Spleen (tissue), 11 donors: ENCODE results near the gene SLC35D1. TPM values are rescaled to one million over a fixed set of nuclear protein-coding genes. Genes with fewer than 3 reads are reported as not detected.

ENCODE experiments used
- DNase-seq: peaks from one replicate; pipeline ENCODE4 v3.0.0-alpha.2; 2020
- H3K27ac ChIP-seq, 8 donors: fragments of 200-600 bp; sonication (generic) in 7 of 8; 1 replicate in 4 of 8; 2 replicates in 4 of 8; pipeline versions ENCODE4 v1.5.0 to v1.8.0; 2016 to 2021; ENCODE audit warnings: inconsistent platforms in 4 of 8, mild to moderate bottlenecking in 4 of 8, moderate library complexity in 1 of 8
- H3K27me3 ChIP-seq, 7 donors: fragments of 200-600 bp; sonication (generic) in 6 of 7; replicated peaks in 1 of 7; 1 replicate in 4 of 7; 2 replicates in 3 of 7; pipeline versions ENCODE4 v1.5.0 to v1.8.0; 2016 to 2021; ENCODE audit warnings: inconsistent platforms in 3 of 7, mild to moderate bottlenecking in 1 of 7
- H3K36me3 ChIP-seq, 6 donors: fragments of 200-600 bp; sonication (generic) in 5 of 6; 1 replicate in 4 of 6; 2 replicates in 2 of 6; pipeline versions ENCODE4 v1.5.0 to v1.8.0; 2016 to 2021; ENCODE audit warnings: inconsistent platforms in 2 of 6
- H3K4me1 ChIP-seq, 6 donors: fragments of 200-600 bp; sonication (generic) in 5 of 6; 1 replicate in 3 of 6; 2 replicates in 3 of 6; pipeline versions ENCODE4 v1.5.0 to v1.8.0; 2016 to 2021; ENCODE audit warnings: inconsistent platforms in 3 of 6
- H3K4me3 ChIP-seq, 8 donors: fragments of 200-600 bp; sonication (generic) in 7 of 8; 1 replicate in 4 of 8; 2 replicates in 4 of 8; pipeline versions ENCODE4 v1.5.0 to v1.8.0; 2016 to 2021; ENCODE audit warnings: inconsistent platforms in 4 of 8, mild to moderate bottlenecking in 4 of 8, moderate library complexity in 2 of 8
- H3K9me3 ChIP-seq, 8 donors: fragments of 200-600 bp; sonication (generic) in 7 of 8; 1 replicate in 4 of 8; 2 replicates in 4 of 8; pipeline versions ENCODE4 v1.5.0 to v1.8.0; 2016 to 2021; ENCODE audit warnings: inconsistent platforms in 4 of 8
- POLR2A ChIP-seq, 3 donors: fragments of 450-650 bp; IDR thresholded peaks; one replicate each; pipeline ENCODE4 v1.5.1; 2017; ENCODE audit warnings: antibody characterized with exemption in 3 of 3, mild to moderate bottlenecking in 1 of 3
- POLR2AphosphoS5 ChIP-seq, 3 donors: sonication (generic); formaldehyde crosslinking; IDR thresholded peaks; one replicate each; pipeline ENCODE4 v1.5.1; 2017; ENCODE audit warnings: antibody characterized with exemption in 3 of 3
- WGBS, 5 donors: extraction: QIAGEN DNeasy Blood & Tissue Kit in 3 of 5; methylation state at CpG; one replicate each; pipeline versions ENCODE4 v1.1.5 to v1.1.7; 2013 to 2018; 5-methylcytosine and 5-hydroxymethylcytosine counted together
- intact Hi-C: fragments of 100-400 bp; cut with DNase I; formaldehyde crosslinking; loops from one replicate; pipeline ENCODE4 v1.15.0; 2023; ENCODE audit warnings: low total_unique reads
- polyA plus RNA-seq, 3 donors: library from polyadenylated mRNA; stranded (reverse); fragments of 200-250 nt; gene quantifications; one replicate each; pipeline ENCODE4 v1.2.1, GENCODE V29; 2013
- total RNA-seq, 7 donors: library from RNA; depleted of rRNA in 3 of 7; stranded (reverse); fragments of >200 nt in 3 of 7; fragmentation: NEBNext Ultra II Directional in 4 of 7; extraction: Animal tissue kit (Norgen Biotek cat#: 25700) in 4 of 7; gene quantifications; one replicate each; pipeline versions ENCODE4 v1.1.0 to v1.2.1, GENCODE V29; 2016 to 2021
- TF ChIP-seq, protein P1 (sequence below), 11 experiments: fragments of 200-600 bp in 7 of 11; fragments of 450-650 bp in 4 of 11; sonication (generic) in 4 of 11; IDR thresholded peaks in 8 of 11; conservative IDR thresholded peaks in 3 of 11; 1 replicate in 7 of 11; 2 replicates in 4 of 11; pipeline versions ENCODE4 v1.4.0 to v1.8.0; 2016 to 2021; ENCODE audit warnings: antibody characterized with exemption in 11 of 11, inconsistent platforms in 4 of 11, mild to moderate bottlenecking in 1 of 11
- donor health status: healthy with polysubstance abuse.
- donor health status: DM: no; HTN: no; CAD: no; lungs with moderate emphysema.
- donor health status: DM: no; HTN: no; CAD: no.
- donor health status: Bipolar disorder and iron deficiency.
- donor health status: healthy.
- donor health status: DM: no; HTN: no; CAD: no.
- donor health status: DM: yes; HTN: yes; CAD: no.

The SLC35D1 gene
- total and polyA plus RNA-seq, 10 donors: 1.5 to 11.5 (median 7.9) TPM

- Histone ChIP-seq H3K4me1 (peaks cover 0 to 9% (median 0%) of the 10 kb centered on the region in 6 donors), H3K9me3 (no peaks in the 10 kb centered on the region), H3K36me3 (peaks cover 0 to 78% (median 17%) of the 10 kb centered on the region in 6 donors), H3K27ac (no peak overlapping the region), H3K4me3 (no peak overlapping the region), H3K27me3 (no peaks in the 10 kb centered on the region)
- intact Hi-C loops: no loop called here
- WGBS, 5 donors: 64 to 89% (median 79%) methylated on average over 1 of the region's 1 CpG
- TF ChIP-seq, protein P1, sequence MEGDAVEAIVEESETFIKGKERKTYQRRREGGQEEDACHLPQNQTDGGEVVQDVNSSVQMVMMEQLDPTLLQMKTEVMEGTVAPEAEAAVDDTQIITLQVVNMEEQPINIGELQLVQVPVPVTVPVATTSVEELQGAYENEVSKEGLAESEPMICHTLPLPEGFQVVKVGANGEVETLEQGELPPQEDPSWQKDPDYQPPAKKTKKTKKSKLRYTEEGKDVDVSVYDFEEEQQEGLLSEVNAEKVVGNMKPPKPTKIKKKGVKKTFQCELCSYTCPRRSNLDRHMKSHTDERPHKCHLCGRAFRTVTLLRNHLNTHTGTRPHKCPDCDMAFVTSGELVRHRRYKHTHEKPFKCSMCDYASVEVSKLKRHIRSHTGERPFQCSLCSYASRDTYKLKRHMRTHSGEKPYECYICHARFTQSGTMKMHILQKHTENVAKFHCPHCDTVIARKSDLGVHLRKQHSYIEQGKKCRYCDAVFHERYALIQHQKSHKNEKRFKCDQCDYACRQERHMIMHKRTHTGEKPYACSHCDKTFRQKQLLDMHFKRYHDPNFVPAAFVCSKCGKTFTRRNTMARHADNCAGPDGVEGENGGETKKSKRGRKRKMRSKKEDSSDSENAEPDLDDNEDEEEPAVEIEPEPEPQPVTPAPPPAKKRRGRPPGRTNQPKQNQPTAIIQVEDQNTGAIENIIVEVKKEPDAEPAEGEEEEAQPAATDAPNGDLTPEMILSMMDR (IDR thresholded peaks at IDR 0.05 in 8 of 11, conservative IDR thresholded peaks at IDR 0.05 in 3 of 11): no peak
- no peak for TF ChIP-seq POLR2AphosphoS5 (IDR thresholded peaks at IDR 0.05)
- TF ChIP-seq POLR2A (IDR thresholded peaks at IDR 0.05): no peak
- DNase-seq: no peak
Measured at GRCh38 chr1:67004176-67004575, 49.8 kb downstream of the SLC35D1 start.

DNA sequence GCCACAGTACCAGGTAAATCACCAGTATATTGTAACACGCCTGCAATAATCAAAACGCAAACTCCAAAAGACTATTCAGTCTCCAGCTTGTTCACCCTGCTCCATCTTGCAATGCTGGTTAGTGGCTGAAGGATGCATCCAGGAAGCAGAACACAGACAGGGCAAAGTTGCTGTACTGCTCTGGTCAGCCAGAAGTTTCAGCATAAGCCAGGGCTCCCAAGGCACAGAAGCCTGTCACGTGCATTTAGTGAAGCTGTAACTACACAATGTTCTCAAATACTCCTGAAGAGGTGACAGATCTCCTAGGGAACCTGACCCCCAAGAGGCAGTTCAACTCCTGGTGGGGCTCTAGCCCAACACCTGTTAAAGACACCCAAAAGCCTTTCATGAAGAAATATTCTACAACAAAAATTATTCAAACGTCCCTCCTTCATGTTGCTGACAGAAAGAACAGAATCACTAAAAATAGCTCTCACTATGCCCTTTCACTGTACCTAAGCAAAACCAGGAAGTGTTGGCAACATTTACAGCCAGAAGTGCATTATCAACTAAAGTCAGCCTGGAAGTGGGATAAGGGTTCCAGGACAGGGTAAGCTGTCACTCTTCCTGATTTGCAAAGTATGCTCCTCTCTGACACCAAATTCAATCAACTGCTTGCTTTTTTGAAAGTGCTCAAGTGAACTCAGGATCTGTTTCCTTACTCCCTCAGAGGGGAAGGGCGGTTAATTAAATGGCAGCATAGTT lies 52.1 kb downstream of the SLC35D1 start:
- H3K27ac ChIP-seq: peak overlapping the region in 1 of 8 donors; percentile 8
- no peaks in the 10 kb centered on the region for H3K9me3 ChIP-seq
- TF ChIP-seq POLR2AphosphoS5 (IDR thresholded peaks at IDR 0.05): no peak
- TF ChIP-seq, protein P1 (IDR thresholded peaks at IDR 0.05 in 8 of 11, conservative IDR thresholded peaks at IDR 0.05 in 3 of 11): no peak
- no peak for TF ChIP-seq POLR2A (IDR thresholded peaks at IDR 0.05)
- H3K36me3 ChIP-seq: peaks cover 0 to 64% (median 10%) of the 10 kb centered on the region in 6 donors
- 76 to 84% (median 80%) methylated on average over 5 of the region's 5 CpGs for WGBS, 5 donors
- no peak for DNase-seq
- peaks cover 0 to 13% (median 1%) of the 10 kb centered on the region in 6 donors for H3K4me1 ChIP-seq
- no peaks in the 10 kb centered on the region for H3K27me3 ChIP-seq
- no peak overlapping the region for H3K4me3 ChIP-seq
- intact Hi-C loops: no loop called here

DNA sequence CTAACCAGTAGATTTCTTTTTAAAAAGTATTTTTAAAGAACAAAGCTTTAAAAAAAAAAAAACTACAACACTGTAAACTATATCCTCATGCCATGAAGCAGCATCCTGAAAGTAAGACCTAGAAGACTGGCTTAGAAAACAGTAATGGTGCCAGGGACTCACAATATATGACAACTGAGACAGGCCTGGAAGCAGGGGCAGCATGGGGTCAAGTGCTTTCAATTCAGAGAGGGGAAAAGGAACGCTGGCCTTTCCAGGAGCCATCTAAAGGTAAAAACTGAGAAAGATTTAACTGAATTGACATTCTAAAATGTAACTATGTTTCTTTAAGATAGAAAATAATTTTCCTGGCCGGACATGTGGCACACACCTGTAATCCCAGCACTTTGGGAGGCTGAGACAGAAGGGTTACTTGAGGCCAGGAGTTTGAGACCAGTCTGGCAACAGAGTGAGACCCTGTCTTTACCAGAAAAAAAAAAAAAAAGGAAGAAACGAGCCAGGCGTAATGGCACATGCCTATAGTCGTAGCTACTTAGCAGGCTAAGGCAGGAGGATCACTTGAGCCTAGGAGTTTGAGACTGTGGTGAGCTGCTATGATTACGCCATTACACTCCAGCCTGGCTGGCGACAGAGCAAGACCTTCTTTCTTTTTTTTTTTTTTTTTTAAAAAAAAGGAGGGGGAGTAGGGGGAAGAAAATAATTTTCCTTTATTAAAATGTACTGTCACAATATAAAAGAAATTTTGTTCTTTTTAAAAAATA lies 54.1 kb downstream of the SLC35D1 start:
- Histone ChIP-seq H3K36me3 (peaks cover 0 to 48% (median 8%) of the 10 kb centered on the region in 6 donors), H3K9me3 (no peaks in the 10 kb centered on the region), H3K27ac (no peak overlapping the region), H3K27me3 (no peaks in the 10 kb centered on the region), H3K4me3 (no peak overlapping the region), H3K4me1 (peaks cover 0 to 24% (median 6%) of the 10 kb centered on the region in 6 donors)
- no peak for TF ChIP-seq POLR2A (IDR thresholded peaks at IDR 0.05)
- TF ChIP-seq, protein P1 (IDR thresholded peaks at IDR 0.05 in 8 of 11, conservative IDR thresholded peaks at IDR 0.05 in 3 of 11): no peak
- no peak for TF ChIP-seq POLR2AphosphoS5 (IDR thresholded peaks at IDR 0.05)
- DNase-seq: no peak
- WGBS, 5 donors: 60 to 81% (median 64%) methylated on average over 7 of the region's 7 CpGs
- intact Hi-C loops: no loop called here

GRCh38 chr1:66998972-66999371 lies 55.0 kb downstream of the SLC35D1 start:
- Histone ChIP-seq H3K4me1 (peaks cover 0 to 24% (median 6%) of the 10 kb centered on the region in 6 donors), H3K27me3 (no peaks in the 10 kb centered on the region), H3K4me3 (no peak overlapping the region), H3K27ac (no peak overlapping the region), H3K9me3 (no peaks in the 10 kb centered on the region), H3K36me3 (peaks cover 0 to 40% (median 5%) of the 10 kb centered on the region in 6 donors)
- TF ChIP-seq, protein P1 (IDR thresholded peaks at IDR 0.05 in 8 of 11, conservative IDR thresholded peaks at IDR 0.05 in 3 of 11): no peak
- TF ChIP-seq POLR2A (IDR thresholded peaks at IDR 0.05) (no peak), POLR2AphosphoS5 (IDR thresholded peaks at IDR 0.05) (no peak)
- no peak for DNase-seq
- intact Hi-C loops: no loop called here
